HepG2 (cell line): ENCODE results near the gene EPHX1. TPM values are rescaled to one million over a fixed set of nuclear protein-coding genes. Genes with fewer than 3 reads are reported as not detected.

Experiments
- CBX5 ChIP-seq: sonication (generic); formaldehyde crosslinking; IDR thresholded peaks from 2 replicates; pipeline ENCODE4 v1.4.0; 2020; ENCODE audit warnings: missing genetic modification reagents, borderline replicate concordance
- FOXK1 ChIP-seq: sonication (generic); formaldehyde crosslinking; IDR thresholded peaks from 2 replicates; pipeline ENCODE4 v1.4.0; 2020; ENCODE audit warnings: low read depth, missing genetic modification reagents, borderline replicate concordance
- HNRNPUL1 ChIP-seq: fragments of 200-400 bp; formaldehyde crosslinking; IDR thresholded peaks from 2 replicates; pipeline ENCODE4 v1.6.1; 2017; ENCODE audit warnings: low read depth, mild to moderate bottlenecking, low read length, moderate library complexity
- HOXA3 ChIP-seq: sonication (generic); formaldehyde crosslinking; IDR thresholded peaks from 2 replicates; pipeline ENCODE4 v1.5.0; 2020; ENCODE audit warnings: missing genetic modification reagents
- KLF12 ChIP-seq: sonication (generic); formaldehyde crosslinking; IDR thresholded peaks from 2 replicates; pipeline ENCODE4 v1.4.0; 2020; ENCODE audit warnings: missing genetic modification reagents, borderline replicate concordance
- ZNF510 ChIP-seq: sonication (generic); formaldehyde crosslinking; IDR thresholded peaks from 2 replicates; pipeline ENCODE4 v1.4.0; 2020; ENCODE audit warnings: low read depth, mild to moderate bottlenecking, missing genetic modification reagents
- ZNF543 ChIP-seq: sonication (generic); formaldehyde crosslinking; IDR thresholded peaks from 2 replicates; pipeline ENCODE4 v1.4.0; 2020; ENCODE audit warnings: mild to moderate bottlenecking, missing genetic modification reagents
- polyA plus RNA-seq, 8 experiments: library from polyadenylated mRNA; depleted of rRNA in 3 of 8; stranded (reverse) in 7 of 8; unstranded in 1 of 8; fragments of >200 nt; fragmentation: Illumina TruSeq in 4 of 8; extraction: Trizol in 4 of 8; gene quantifications; 2 replicates each; pipeline versions ENCODE4 v1.2.1 to v1.2.3, GENCODE V29; 2011 to 2016; ENCODE audit warnings: low read depth in 4 of 8, missing spikeins in 1 of 8, mixed read lengths in 1 of 8; ENCODE audit not compliant: insufficient read depth in 1 of 8
- total RNA-seq, 5 experiments: library from RNA; depleted of rRNA; stranded (reverse); fragments of >200 nt; fragmentation: Illumina TruSeq; extraction: Trizol; gene quantifications; 2 replicates each; pipeline ENCODE4 v1.2.3, GENCODE V29; 2016; ENCODE audit warnings: low read depth in 1 of 5
- TF ChIP-seq, protein P1 (sequence below), 2 experiments: sonication (generic) in 1 of 2; formaldehyde crosslinking in 1 of 2; IDR thresholded peaks; 2 replicates each; pipeline versions ENCODE4 v1.4.0 to v1.6.1; 2016 to 2020; ENCODE audit warnings: borderline replicate concordance in 1 of 2, low read depth in 1 of 2, mild to moderate bottlenecking in 1 of 2, missing genetic modification reagents in 1 of 2
- TF ChIP-seq, protein P2 (sequence below): sonication (generic); formaldehyde crosslinking; IDR thresholded peaks from 2 replicates; pipeline ENCODE4 v1.5.1; 2020; ENCODE audit warnings: mild to moderate bottlenecking, missing genetic modification reagents, moderate library complexity
- TF ChIP-seq, protein P3 (sequence below): sonication (generic); formaldehyde crosslinking; IDR thresholded peaks from 2 replicates; pipeline ENCODE4 v1.4.0; 2020; ENCODE audit warnings: missing genetic modification reagents, mild to moderate bottlenecking, borderline replicate concordance
- TF ChIP-seq, protein P4 (sequence below), 2 experiments: IDR thresholded peaks; 2 replicates each; pipeline ENCODE4 v1.6.1; 2011 to 2012; ENCODE audit warnings: low read length in 2 of 2, borderline replicate concordance in 1 of 2, low read depth in 1 of 2, mild to moderate bottlenecking in 1 of 2, moderate library complexity in 1 of 2

Gene EPHX1
- total and polyA plus RNA-seq, 2 of the 13 experiments (the other 11 are each of a cell fraction or from before 2014, with no cell fraction given): 27.7 to 36.5 TPM

DNA sequence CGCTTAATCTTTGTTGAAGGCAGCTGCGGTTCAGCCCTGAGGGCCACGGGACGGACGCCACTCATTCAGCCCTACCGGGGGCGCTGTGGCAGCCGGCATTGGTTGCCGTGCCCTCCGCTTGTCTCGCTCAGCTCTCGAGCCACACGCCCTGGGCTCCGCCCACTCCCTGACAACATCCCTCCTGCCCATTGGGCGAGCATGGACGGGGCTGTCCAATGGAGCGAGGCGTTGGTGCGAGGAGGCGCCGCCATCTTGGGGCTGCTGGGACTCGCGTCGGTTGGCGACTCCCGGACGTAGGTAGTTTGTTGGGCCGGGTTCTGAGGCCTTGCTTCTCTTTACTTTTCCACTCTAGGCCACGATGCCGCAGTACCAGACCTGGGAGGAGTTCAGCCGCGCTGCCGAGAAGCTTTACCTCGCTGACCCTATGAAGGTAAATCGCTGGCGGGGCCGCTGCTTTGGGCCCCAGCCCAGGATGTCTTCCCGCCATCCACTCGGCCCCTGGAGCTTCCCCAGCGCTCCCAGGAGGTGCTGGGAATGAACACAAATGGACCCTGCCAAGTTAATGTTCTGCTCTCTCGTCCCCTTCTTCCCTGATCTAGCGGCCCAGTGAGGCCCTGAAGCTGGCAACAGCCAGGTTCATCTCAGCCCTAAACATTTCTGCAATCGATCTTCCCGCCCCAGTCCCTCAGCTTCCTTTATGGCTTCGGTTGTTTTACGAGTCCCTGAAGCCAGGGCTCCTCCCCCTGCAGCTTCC lies 32.2 kb upstream of the EPHX1 start, which contains the start of gene SRP9 (continued):
- TF ChIP-seq, protein P1, sequence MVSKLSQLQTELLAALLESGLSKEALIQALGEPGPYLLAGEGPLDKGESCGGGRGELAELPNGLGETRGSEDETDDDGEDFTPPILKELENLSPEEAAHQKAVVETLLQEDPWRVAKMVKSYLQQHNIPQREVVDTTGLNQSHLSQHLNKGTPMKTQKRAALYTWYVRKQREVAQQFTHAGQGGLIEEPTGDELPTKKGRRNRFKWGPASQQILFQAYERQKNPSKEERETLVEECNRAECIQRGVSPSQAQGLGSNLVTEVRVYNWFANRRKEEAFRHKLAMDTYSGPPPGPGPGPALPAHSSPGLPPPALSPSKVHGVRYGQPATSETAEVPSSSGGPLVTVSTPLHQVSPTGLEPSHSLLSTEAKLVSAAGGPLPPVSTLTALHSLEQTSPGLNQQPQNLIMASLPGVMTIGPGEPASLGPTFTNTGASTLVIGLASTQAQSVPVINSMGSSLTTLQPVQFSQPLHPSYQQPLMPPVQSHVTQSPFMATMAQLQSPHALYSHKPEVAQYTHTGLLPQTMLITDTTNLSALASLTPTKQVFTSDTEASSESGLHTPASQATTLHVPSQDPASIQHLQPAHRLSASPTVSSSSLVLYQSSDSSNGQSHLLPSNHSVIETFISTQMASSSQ (IDR thresholded peaks at IDR 0.05; ENCODE audit: low read depth): no peak
- TF ChIP-seq, protein P1 (CRISPR knock-in tag; IDR thresholded peaks at IDR 0.05; ENCODE audit: borderline replicate concordance): peak; percentile 65; the same call in 1 of the 2 replicates
- TF ChIP-seq KLF12 (peak; percentile 22; the same call in 1 of the 2 replicates), ZNF510 (CRISPR knock-in tag) (no peak), HNRNPUL1 (no peak), HOXA3 (CRISPR knock-in tag) (peak; percentile 97), FOXK1 (CRISPR knock-in tag) (peak; percentile 35; the same call in 1 of the 2 replicates), ZNF543 (CRISPR knock-in tag) (peak; percentile 71; the same call in 1 of the 2 replicates), CBX5 (CRISPR knock-in tag) (peak; percentile 60; the same call in 1 of the 2 replicates)
- TF ChIP-seq, protein P2, sequence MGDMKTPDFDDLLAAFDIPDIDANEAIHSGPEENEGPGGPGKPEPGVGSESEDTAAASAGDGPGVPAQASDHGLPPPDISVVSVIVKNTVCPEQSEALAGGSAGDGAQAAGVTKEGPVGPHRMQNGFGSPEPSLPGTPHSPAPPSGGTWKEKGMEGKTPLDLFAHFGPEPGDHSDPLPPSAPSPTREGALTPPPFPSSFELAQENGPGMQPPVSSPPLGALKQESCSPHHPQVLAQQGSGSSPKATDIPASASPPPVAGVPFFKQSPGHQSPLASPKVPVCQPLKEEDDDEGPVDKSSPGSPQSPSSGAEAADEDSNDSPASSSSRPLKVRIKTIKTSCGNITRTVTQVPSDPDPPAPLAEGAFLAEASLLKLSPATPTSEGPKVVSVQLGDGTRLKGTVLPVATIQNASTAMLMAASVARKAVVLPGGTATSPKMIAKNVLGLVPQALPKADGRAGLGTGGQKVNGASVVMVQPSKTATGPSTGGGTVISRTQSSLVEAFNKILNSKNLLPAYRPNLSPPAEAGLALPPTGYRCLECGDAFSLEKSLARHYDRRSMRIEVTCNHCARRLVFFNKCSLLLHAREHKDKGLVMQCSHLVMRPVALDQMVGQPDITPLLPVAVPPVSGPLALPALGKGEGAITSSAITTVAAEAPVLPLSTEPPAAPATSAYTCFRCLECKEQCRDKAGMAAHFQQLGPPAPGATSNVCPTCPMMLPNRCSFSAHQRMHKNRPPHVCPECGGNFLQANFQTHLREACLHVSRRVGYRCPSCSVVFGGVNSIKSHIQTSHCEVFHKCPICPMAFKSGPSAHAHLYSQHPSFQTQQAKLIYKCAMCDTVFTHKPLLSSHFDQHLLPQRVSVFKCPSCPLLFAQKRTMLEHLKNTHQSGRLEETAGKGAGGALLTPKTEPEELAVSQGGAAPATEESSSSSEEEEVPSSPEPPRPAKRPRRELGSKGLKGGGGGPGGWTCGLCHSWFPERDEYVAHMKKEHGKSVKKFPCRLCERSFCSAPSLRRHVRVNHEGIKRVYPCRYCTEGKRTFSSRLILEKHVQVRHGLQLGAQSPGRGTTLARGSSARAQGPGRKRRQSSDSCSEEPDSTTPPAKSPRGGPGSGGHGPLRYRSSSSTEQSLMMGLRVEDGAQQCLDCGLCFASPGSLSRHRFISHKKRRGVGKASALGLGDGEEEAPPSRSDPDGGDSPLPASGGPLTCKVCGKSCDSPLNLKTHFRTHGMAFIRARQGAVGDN (CRISPR knock-in tag): peak; percentile 96
- TF ChIP-seq, protein P3, sequence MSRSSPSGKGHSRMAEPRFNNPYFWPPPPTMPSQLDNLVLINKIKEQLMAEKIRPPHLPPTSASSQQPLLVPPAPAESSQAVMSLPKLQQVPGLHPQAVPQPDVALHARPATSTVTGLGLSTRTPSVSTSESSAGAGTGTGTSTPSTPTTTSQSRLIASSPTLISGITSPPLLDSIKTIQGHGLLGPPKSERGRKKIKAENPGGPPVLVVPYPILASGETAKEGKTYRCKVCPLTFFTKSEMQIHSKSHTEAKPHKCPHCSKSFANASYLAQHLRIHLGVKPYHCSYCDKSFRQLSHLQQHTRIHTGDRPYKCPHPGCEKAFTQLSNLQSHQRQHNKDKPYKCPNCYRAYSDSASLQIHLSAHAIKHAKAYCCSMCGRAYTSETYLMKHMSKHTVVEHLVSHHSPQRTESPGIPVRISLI: peak; percentile 41; the same call in 1 of the 2 replicates
- TF ChIP-seq, protein P4, sequence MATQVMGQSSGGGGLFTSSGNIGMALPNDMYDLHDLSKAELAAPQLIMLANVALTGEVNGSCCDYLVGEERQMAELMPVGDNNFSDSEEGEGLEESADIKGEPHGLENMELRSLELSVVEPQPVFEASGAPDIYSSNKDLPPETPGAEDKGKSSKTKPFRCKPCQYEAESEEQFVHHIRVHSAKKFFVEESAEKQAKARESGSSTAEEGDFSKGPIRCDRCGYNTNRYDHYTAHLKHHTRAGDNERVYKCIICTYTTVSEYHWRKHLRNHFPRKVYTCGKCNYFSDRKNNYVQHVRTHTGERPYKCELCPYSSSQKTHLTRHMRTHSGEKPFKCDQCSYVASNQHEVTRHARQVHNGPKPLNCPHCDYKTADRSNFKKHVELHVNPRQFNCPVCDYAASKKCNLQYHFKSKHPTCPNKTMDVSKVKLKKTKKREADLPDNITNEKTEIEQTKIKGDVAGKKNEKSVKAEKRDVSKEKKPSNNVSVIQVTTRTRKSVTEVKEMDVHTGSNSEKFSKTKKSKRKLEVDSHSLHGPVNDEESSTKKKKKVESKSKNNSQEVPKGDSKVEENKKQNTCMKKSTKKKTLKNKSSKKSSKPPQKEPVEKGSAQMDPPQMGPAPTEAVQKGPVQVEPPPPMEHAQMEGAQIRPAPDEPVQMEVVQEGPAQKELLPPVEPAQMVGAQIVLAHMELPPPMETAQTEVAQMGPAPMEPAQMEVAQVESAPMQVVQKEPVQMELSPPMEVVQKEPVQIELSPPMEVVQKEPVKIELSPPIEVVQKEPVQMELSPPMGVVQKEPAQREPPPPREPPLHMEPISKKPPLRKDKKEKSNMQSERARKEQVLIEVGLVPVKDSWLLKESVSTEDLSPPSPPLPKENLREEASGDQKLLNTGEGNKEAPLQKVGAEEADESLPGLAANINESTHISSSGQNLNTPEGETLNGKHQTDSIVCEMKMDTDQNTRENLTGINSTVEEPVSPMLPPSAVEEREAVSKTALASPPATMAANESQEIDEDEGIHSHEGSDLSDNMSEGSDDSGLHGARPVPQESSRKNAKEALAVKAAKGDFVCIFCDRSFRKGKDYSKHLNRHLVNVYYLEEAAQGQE (IDR thresholded peaks at IDR 0.05; ENCODE audit: borderline replicate concordance in 1 of 2, low read depth in 1 of 2, low read length in 2 of 2): no peak
